GM12878 (cell line): ENCODE data around the gene AEBP2.

ENCODE experiments used
- HDAC2 ChIP-seq: fragments of 200-600 bp; sonication (generic); IDR thresholded peaks from 2 replicates; pipeline ENCODE4 v1.6.1; 2017
- IRF4 ChIP-seq: IDR thresholded peaks from 2 replicates; pipeline ENCODE4 v1.6.1; 2011; ENCODE audit warnings: low read depth, low read length
- POLR2A ChIP-seq: IDR thresholded peaks from 2 replicates; pipeline ENCODE4 v1.6.1; 2011; ENCODE audit warnings: low read depth, mild to moderate bottlenecking, low read length
- STAT1 ChIP-seq: fragments of 450-650 bp; conservative IDR thresholded peaks from 2 replicates; pipeline ENCODE4 v1.6.1; 2014; ENCODE audit warnings: antibody characterized with exemption, mild to moderate bottlenecking
- TCF3 ChIP-seq: IDR thresholded peaks from 2 replicates; pipeline ENCODE4 v1.6.1; 2012; ENCODE audit warnings: low read depth, mild to moderate bottlenecking, low read length, borderline replicate concordance; ENCODE audit not compliant: insufficient read depth
- TF ChIP-seq, protein P1 (sequence below), 3 experiments: IDR thresholded peaks in 2 of 3; conservative IDR thresholded peaks in 1 of 3; 2 replicates each; pipeline ENCODE4 v1.5.1; 2011; ENCODE audit warnings: low read depth in 3 of 3, low read length in 3 of 3, mild to moderate bottlenecking in 3 of 3, control low read depth in 2 of 3, moderate library complexity in 2 of 3, inconsistent platforms in 1 of 3, mixed read lengths in 1 of 3; ENCODE audit not compliant: control insufficient read depth in 2 of 3, insufficient read depth in 1 of 3; ENCODE audit errors: extremely low read depth in 1 of 3
- TF ChIP-seq, protein P2 (sequence below): IDR thresholded peaks from 2 replicates; pipeline ENCODE4 v1.6.1; 2012; ENCODE audit warnings: low read depth, low read length, improper control_type of control experiment
- TF ChIP-seq, protein P3 (sequence below): IDR thresholded peaks from 2 replicates; pipeline ENCODE4 v1.6.1; 2012; ENCODE audit warnings: mild to moderate bottlenecking, low read depth, low read length

DNA sequence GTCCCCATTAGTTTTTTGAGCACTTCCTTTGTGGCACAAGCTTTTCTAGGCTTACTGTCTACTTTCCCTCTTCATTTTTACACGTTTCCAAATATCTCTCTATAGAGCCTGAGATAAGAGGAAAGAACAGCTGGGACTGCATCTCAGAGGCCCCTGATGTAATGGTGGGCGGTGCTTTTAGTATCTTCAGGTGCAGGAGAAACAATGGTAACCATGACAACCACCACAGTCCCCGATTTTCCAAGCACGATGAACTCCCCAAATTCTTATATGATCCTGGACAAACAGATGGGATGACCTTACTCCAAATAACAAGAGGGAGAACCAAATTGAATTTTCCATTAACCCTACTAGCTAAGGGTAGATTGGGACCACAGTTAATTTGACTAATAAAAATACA is 103.3 kb downstream of the AEBP2 start:
- TF ChIP-seq HDAC2, result no peak
- TF ChIP-seq IRF4, result no peak
- TF ChIP-seq, protein P1, sequence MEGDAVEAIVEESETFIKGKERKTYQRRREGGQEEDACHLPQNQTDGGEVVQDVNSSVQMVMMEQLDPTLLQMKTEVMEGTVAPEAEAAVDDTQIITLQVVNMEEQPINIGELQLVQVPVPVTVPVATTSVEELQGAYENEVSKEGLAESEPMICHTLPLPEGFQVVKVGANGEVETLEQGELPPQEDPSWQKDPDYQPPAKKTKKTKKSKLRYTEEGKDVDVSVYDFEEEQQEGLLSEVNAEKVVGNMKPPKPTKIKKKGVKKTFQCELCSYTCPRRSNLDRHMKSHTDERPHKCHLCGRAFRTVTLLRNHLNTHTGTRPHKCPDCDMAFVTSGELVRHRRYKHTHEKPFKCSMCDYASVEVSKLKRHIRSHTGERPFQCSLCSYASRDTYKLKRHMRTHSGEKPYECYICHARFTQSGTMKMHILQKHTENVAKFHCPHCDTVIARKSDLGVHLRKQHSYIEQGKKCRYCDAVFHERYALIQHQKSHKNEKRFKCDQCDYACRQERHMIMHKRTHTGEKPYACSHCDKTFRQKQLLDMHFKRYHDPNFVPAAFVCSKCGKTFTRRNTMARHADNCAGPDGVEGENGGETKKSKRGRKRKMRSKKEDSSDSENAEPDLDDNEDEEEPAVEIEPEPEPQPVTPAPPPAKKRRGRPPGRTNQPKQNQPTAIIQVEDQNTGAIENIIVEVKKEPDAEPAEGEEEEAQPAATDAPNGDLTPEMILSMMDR (IDR thresholded peaks at IDR 0.05 in 2 of 3, conservative IDR thresholded peaks at IDR 0.05 in 1 of 3; ENCODE audit: control insufficient read depth in 2 of 3, extremely low read depth in 1 of 3, insufficient read depth in 1 of 3, low read depth in 3 of 3, low read length in 3 of 3), result no peak
- TF ChIP-seq, protein P2, sequence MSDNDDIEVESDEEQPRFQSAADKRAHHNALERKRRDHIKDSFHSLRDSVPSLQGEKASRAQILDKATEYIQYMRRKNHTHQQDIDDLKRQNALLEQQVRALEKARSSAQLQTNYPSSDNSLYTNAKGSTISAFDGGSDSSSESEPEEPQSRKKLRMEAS, result no peak
- no peak for TF ChIP-seq STAT1
- TF ChIP-seq, protein P3, sequence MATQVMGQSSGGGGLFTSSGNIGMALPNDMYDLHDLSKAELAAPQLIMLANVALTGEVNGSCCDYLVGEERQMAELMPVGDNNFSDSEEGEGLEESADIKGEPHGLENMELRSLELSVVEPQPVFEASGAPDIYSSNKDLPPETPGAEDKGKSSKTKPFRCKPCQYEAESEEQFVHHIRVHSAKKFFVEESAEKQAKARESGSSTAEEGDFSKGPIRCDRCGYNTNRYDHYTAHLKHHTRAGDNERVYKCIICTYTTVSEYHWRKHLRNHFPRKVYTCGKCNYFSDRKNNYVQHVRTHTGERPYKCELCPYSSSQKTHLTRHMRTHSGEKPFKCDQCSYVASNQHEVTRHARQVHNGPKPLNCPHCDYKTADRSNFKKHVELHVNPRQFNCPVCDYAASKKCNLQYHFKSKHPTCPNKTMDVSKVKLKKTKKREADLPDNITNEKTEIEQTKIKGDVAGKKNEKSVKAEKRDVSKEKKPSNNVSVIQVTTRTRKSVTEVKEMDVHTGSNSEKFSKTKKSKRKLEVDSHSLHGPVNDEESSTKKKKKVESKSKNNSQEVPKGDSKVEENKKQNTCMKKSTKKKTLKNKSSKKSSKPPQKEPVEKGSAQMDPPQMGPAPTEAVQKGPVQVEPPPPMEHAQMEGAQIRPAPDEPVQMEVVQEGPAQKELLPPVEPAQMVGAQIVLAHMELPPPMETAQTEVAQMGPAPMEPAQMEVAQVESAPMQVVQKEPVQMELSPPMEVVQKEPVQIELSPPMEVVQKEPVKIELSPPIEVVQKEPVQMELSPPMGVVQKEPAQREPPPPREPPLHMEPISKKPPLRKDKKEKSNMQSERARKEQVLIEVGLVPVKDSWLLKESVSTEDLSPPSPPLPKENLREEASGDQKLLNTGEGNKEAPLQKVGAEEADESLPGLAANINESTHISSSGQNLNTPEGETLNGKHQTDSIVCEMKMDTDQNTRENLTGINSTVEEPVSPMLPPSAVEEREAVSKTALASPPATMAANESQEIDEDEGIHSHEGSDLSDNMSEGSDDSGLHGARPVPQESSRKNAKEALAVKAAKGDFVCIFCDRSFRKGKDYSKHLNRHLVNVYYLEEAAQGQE, result no peak
- TF ChIP-seq TCF3, result no peak
- TF ChIP-seq POLR2A, result no peak
